HFFc6 (cell line): ENCODE data around the gene CLVS2. TPM values are rescaled to one million over a fixed set of nuclear protein-coding genes. Genes with fewer than 3 reads are reported as not detected.

Experiments
- DNase-seq: peaks from one replicate; pipeline ENCODE4 v3.0.0-alpha.2; 2018
- H3K27ac Mint-ChIP-seq: 2 replicates; pipeline ENCODE4 v1.8.0; 2020; ENCODE audit warnings: mild to moderate bottlenecking, mixed read lengths
- H3K27me3 Mint-ChIP-seq: 2 replicates; pipeline ENCODE4 v1.8.0; 2021; ENCODE audit warnings: mild to moderate bottlenecking, moderate library complexity, mixed read lengths; ENCODE audit not compliant: insufficient read depth
- H3K36me3 Mint-ChIP-seq: 2 replicates; pipeline ENCODE4 v1.8.0; 2021; ENCODE audit warnings: low read depth, mixed read lengths
- H3K4me1 Mint-ChIP-seq: 2 replicates; pipeline ENCODE4 v1.8.0; 2020; ENCODE audit warnings: low read depth, mixed read lengths
- H3K4me3 Mint-ChIP-seq: 2 replicates; pipeline ENCODE4 v1.8.0; 2020; ENCODE audit warnings: mild to moderate bottlenecking, moderate library complexity, mixed read lengths
- H3K9me3 Mint-ChIP-seq: 2 replicates; pipeline ENCODE4 v1.8.0; 2020; ENCODE audit warnings: mild to moderate bottlenecking, mixed read lengths
- total RNA-seq, 6 experiments: library from RNA; stranded (reverse); fragmentation: NEBNext Ultra II Directional; extraction: Animal tissue kit (Norgen Biotek cat#: 25700); gene quantifications; 2 replicates in 1 of 6; 3 replicates in 5 of 6; pipeline ENCODE4 v1.2.3, GENCODE V29; 2021
- TF ChIP-seq, protein P1 (sequence below): fragments of 200-600 bp; sonication (generic); IDR thresholded peaks from 2 replicates; pipeline ENCODE4 v1.5.0; 2021; ENCODE audit warnings: antibody characterized with exemption, mild to moderate bottlenecking

Gene CLVS2
- total RNA-seq, 6 experiments from 2014 or later: not detected

DNA sequence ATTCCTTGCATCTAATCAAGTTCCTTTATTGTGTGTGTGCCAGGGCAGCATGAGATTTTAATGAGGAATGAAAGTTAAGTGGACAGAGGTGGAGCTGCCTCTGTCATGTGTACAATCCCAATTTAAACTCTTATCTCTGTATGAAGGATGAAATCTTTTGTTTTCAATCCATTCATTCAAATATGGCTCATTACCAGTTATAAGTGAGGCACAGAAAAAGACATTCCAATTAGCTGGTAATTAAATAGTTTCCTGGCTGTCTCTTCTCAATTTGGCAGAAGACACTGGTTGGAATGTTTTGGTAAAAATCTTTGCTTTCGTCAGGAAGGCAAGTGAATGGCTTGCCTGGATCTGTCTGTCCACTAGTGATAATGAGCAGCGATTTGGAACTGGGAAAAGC lies 46.4 kb downstream of the CLVS2 start:
- H3K4me1 Mint-ChIP-seq: no peaks in the 10 kb centered on the region
- H3K27me3 Mint-ChIP-seq: peaks cover 2% of the 10 kb centered on the region; the same call in 1 of the 2 replicates
- no peak overlapping the region for H3K4me3 Mint-ChIP-seq

DNA sequence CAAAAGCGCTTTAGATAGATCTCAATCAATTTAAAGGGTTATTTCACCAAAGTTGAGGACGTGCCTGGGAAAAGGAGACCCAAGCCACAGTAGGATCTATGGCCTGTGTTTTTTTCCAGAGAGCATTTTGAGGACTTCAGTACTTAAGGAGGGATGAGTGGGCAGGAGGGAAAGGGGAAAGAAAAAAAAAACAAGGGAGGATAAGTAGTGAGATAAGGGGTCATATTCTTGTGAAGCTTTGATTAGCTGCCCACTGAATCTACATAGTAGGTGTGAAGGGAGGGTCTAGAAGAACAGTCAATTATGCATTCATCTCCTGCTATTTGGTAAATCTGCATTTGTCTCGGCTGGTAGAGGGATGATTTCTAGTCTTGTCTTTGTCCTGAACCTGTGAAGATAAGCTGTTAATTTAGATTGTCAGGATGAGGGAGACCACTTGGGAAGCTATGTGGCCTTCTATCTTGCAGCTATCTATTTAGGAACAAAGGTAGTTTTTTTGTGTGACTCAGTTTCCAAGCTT lies 48.4 kb downstream of the CLVS2 start:
- Mint-ChIP-seq H3K27ac (no peak overlapping the region), H3K9me3 (peaks cover 34% of the 10 kb centered on the region), H3K27me3 (peaks cover 2% of the 10 kb centered on the region; the same call in 1 of the 2 replicates), H3K4me1 (no peaks in the 10 kb centered on the region), H3K36me3 (no peaks in the 10 kb centered on the region), H3K4me3 (no peak overlapping the region)
- DNase-seq: no peak
- TF ChIP-seq, protein P1, sequence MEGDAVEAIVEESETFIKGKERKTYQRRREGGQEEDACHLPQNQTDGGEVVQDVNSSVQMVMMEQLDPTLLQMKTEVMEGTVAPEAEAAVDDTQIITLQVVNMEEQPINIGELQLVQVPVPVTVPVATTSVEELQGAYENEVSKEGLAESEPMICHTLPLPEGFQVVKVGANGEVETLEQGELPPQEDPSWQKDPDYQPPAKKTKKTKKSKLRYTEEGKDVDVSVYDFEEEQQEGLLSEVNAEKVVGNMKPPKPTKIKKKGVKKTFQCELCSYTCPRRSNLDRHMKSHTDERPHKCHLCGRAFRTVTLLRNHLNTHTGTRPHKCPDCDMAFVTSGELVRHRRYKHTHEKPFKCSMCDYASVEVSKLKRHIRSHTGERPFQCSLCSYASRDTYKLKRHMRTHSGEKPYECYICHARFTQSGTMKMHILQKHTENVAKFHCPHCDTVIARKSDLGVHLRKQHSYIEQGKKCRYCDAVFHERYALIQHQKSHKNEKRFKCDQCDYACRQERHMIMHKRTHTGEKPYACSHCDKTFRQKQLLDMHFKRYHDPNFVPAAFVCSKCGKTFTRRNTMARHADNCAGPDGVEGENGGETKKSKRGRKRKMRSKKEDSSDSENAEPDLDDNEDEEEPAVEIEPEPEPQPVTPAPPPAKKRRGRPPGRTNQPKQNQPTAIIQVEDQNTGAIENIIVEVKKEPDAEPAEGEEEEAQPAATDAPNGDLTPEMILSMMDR: no peak

More for the DNA sequence above, 46.4 kb downstream of the CLVS2 start:
- Mint-ChIP-seq H3K36me3 (no peaks in the 10 kb centered on the region), H3K27ac (no peak overlapping the region), H3K9me3 (peaks cover 41% of the 10 kb centered on the region)
- TF ChIP-seq, protein P1: no peak
- no peak for DNase-seq

DNA sequence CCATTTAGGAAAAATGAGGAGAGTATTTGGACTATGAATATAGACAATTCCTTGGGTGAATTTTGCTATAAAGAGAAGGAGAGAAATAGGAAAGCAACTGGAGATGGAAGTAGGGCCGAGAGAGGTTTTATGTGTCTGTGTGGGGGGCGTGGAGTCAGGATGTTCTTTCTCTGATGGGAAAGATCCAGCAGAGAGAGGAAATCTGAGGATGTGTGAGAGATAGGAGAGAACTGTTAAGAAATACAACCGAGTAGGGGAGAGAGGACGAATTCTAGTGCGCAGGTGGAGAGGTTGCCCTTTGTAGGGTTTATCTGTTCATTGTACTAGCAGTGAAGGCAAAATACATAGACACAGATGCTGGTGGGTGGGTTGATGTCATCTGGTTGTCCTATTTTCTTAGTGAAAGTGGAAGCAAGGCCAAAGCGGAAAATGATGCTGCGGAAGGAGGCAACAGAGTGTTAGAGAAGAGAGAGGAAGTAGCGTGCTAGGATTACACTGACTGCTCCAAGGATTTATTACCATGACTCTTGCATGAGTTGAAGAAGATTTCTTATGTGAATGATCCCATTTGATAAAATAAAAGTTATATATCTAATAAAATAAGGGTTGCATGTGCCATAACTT lies 57.7 kb downstream of the CLVS2 start:
- Mint-ChIP-seq H3K27me3 (no peaks in the 10 kb centered on the region; the same call in 1 of the 2 replicates), H3K9me3 (peaks cover 23% of the 10 kb centered on the region), H3K27ac (no peak overlapping the region), H3K36me3 (no peaks in the 10 kb centered on the region), H3K4me3 (no peak overlapping the region), H3K4me1 (no peaks in the 10 kb centered on the region)
- DNase-seq: no peak
- TF ChIP-seq, protein P1: no peak

DNA sequence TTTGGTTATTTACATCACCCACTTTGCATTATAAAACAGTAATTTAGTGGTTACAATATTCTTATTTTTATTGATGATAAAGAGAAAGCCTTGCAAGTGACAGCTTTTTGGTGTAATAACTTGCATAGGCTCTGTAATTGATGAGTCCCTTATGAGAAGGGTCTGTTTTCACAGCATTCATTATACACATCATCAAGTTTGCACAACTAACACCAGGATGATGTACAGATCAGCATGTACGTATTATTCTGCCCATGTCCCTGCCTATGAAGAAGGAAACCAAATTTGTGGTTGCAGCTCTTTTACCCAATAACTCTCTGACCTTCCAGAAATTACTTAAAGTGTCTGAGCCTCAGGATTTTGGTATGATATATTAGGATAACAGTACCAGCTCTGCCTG lies 59.2 kb downstream of the CLVS2 start:
- H3K4me3 Mint-ChIP-seq: no peak overlapping the region
- TF ChIP-seq, protein P1: no peak
- peaks cover 34% of the 10 kb centered on the region for H3K9me3 Mint-ChIP-seq
- no peak for DNase-seq
- no peaks in the 10 kb centered on the region for H3K4me1 Mint-ChIP-seq
- no peaks in the 10 kb centered on the region; the same call in 1 of the 2 replicates for H3K27me3 Mint-ChIP-seq
- no peaks in the 10 kb centered on the region for H3K36me3 Mint-ChIP-seq
- no peak overlapping the region for H3K27ac Mint-ChIP-seq

DNA sequence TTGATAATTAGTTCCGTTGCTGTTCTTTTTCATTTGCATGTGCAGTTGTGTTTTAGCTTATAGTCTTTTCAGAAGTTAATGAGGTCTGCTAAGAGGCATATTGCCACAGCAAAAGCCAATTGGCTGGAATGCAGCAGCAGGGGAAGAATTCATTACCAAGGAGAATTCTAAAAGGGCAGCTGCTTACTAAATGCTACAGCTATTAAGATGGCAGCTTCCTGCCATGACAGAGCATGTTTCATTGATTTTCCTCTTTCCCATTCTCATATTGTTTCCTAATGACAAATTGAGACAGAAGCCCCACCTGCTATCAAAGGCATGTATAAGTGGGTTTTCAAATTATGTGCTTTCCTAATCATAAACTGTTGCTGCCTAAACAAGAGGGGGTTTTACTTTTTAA lies 66.6 kb downstream of the CLVS2 start:
- Mint-ChIP-seq H3K27ac (no peak overlapping the region), H3K4me1 (no peaks in the 10 kb centered on the region), H3K9me3 (peaks cover 45% of the 10 kb centered on the region), H3K4me3 (no peak overlapping the region), H3K27me3 (no peaks in the 10 kb centered on the region), H3K36me3 (no peaks in the 10 kb centered on the region)
- DNase-seq: no peak
- TF ChIP-seq, protein P1: no peak
